Measurements from ENCODE around the gene SERINC2. TPM values are rescaled to one million over a fixed set of nuclear protein-coding genes. Genes with fewer than 3 reads are reported as not detected.

Gene SERINC2
- total and polyA plus RNA-seq, 9 of the 15 experiments (the other 6 are each of a cell fraction or from before 2014, with no cell fraction given), result 0.07 to 1.2 (median 0.70) TPM; not detected in 2

- POLR2A ChIA-PET, result interaction anchor here (0.6 to 1.2 kb wide), 4 partner anchors 9 to 130 kb away, joined by 3 to 4 read pairs (median 3); partner anchors contain the start of genes SNRNP40 and ZCCHC17
- FAIRE-seq (no peak), DNase-seq (ENCODE audit: extremely low read depth in 1 of 4, low spot score in 3 of 4) (no peak), ATAC-seq (no peak)
- no peaks in the 10 kb centered on the region for H3K79me2 ChIP-seq (ENCODE audit: control insufficient read depth, insufficient read depth, low read length)
- intact Hi-C loops (cut with micrococcal nuclease) (no loop called here), in situ Hi-C loops (cut with MboI) (no loop called here)
- TF ChIP-seq RERE (CRISPR knock-in tag; IDR thresholded peaks at IDR 0.05; ENCODE audit: borderline replicate concordance) (no peak), RBM25 (IDR thresholded peaks at IDR 0.05; ENCODE audit: low read depth, low read length, severe bottlenecking) (peak; percentile 13)
- H3K27me3 ChIP-seq (ENCODE audit: control insufficient read depth in 2 of 2, insufficient read depth in 2 of 2, low read length in 2 of 2), result peaks cover 23 to 38% of the 10 kb centered on the region in 2 experiments; a peak in 4 of 5 replicates
- no peak overlapping the region for H3K4me3 ChIP-seq
- peaks cover 0 to 9% of the 10 kb centered on the region in 2 experiments; a peak in 3 of 5 replicates for H3K4me1 ChIP-seq (replicated peaks in 1 of 2; ENCODE audit: control insufficient read depth in 2 of 2, insufficient read depth in 2 of 2, low read length in 2 of 2)
- 0% methylated on average over 4 of the region's 4 CpGs for WGBS (ENCODE audit: insufficient coverage, low coverage, missing lambda C conversion rate)
- H3K4me2 ChIP-seq (ENCODE audit: insufficient read depth, low read length), result no peak overlapping the region
- peaks cover 13% of the 10 kb centered on the region for H4K20me1 ChIP-seq (replicated peaks; ENCODE audit: control insufficient read depth, insufficient read depth, low read length)
- no peak overlapping the region for H2AFZ ChIP-seq (ENCODE audit: low read depth, low read length)
- no peak overlapping the region for H3K27ac ChIP-seq (ENCODE audit: extremely low read depth, low read depth, low read length)
- no peaks in the 10 kb centered on the region for H3K36me3 ChIP-seq (ENCODE audit: control insufficient read depth, insufficient read depth, low read length)
- no TSS peak for BruUV-seq (replicated peaks)
- H3K9me1 ChIP-seq (ENCODE audit: control insufficient read depth, insufficient read depth, low read length), result no peaks in the 10 kb centered on the region
- no peaks in the 10 kb centered on the region for H3K9me3 ChIP-seq (replicated peaks; ENCODE audit: control insufficient read depth, insufficient read depth, low read depth, low read length)
- H3K9ac ChIP-seq (ENCODE audit: insufficient read depth in 1 of 2, low read depth in 2 of 2, low read length in 2 of 2), result no peak overlapping the region
- CTCF ChIA-PET (ENCODE audit: low intra/inter-chr PET ratio), result interaction anchor here (1.4 kb wide), 1 partner anchor 22 kb away, joined by 3 read pairs; no protein-coding TSS in a partner anchor
These were observed 5.8 kb downstream of the SERINC2 start for GRCh38 chr1:31418626-31419323.

Data from K562 (cell line).